SW480 (cell line): ENCODE data around the gene SEL1L2.
A peak's percentile ranks its signal among the peaks of the same experiment; 100 is the strongest.

Experiments
- DNase-seq: peaks from one replicate; pipeline ENCODE4 v3.0.0-alpha.2; 2016; ENCODE audit warnings: low spot score

Gene SEL1L2

DNA sequence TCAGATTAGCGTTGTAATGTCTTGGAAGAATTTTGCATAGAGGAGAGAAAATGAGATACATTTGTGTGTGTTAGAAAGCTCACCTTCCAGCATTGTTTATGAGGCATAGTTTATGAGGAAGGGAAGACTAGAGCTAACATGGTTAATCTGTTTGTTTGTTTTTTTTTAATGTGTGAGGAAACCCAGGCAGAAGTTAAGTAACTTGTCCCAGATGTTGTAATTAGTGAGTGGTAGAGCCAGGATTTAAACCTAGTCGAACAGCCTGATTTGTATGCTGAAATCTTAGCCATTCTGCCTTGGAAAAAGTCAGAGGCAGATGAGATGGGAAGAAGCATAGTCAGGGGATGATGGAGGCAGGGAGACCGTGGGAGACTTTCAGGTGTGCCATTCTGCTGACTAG, 176.5 kb downstream of the SEL1L2 start:
- no peak for DNase-seq

DNA sequence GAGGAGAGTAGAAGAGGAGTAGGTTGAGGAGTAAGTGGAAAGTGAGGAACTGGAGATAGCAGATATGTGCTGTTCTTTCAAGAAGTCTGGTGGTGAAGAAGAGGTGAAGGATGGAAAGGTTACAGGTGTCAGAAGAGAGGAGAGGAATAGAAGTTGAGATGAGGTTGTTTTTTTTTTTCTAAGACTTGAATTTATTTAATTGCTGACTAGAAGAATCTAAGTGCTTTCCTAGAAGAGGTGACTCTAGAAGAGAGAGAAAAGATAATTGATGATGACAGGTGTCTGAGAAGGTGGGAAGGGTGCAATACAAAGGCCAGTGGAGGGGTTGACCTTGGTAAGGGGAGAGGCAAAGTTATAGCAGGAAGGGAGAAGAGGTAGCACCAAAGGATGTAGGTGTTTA, 180.0 kb downstream of the SEL1L2 start:
- no peak for DNase-seq

DNA sequence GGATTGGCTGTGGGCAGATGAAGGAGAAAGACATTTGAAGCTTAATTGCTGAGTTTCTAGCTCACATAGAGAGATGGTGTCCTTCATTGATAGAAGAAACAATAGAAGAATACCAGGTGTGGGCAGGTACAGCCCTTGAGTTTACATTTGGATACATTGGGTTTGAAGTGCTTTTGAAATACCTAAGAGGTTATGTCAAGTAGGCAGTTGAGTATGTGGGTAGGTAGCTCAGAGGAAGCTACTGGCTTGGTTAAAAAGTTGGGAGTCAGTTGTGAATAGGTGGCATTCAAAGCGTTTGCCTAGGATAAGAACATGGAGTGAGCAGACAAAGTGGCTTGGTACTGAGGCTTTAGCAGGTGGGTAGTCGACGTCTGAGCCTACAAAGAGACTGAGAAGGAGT, 180.6 kb downstream of the SEL1L2 start:
- no peak for DNase-seq

DNA sequence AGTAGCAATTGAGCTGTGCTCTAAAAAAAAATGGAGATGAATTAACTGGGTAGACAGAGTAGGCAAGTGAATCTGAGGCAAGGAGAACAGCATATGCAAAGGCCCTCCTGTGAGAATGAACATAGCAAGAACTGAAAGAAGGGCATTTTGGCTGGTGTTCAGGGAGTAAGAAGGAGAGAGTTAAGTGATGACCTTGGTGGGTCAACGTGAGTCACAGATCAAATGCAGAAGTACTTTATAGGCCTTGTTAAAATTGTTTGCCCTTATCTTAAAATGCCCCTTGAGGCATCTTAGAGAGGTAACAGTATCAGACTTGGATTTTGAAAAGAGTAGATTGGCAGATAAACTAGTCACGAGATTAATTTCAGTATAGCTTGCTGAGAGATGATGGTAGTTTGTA, 181.0 kb downstream of the SEL1L2 start:
- DNase-seq: no peak

DNA sequence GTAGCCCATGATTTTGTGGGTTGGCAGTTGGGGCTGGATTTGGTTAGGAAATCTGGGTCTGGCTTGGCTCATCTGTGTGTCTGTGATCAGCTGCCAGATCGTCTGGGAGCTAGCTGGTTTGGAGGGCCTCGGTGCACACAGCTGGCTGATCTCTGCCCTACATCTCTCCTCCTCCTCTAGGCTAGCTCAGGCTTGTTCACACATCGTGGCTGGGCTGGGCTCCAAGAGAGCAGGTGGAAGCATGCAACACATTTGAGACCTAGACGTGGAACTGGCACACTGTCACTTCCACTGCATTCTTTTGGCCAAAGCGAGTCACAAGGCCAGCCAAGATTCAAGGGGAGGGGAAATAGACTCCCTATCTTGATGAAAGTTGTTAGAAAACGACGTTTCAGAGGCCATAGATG, 189.7 kb downstream of the SEL1L2 start:
- peak; percentile 46 for DNase-seq

DNA sequence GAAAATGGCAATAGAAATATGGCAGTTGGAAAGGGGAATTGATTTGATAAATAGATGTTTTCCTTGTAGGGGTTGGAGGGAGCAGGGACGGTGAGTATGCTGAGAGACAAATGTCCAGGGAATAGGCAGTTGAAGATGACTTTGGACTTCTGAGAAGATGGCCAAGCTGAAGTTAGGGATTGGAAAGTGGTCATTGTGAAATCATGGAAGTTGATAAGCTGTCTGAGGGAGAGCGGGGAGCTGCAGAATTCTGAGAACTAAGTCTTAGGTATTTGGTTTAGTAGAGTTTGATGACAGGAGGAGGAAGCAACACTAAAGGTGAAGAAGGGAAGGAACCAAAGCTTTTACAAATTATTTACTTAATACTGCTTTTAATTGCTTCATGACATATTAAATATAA, 190.4 kb downstream of the SEL1L2 start:
- no peak for DNase-seq
